ENCODE data around the gene SIL1.

DNA sequence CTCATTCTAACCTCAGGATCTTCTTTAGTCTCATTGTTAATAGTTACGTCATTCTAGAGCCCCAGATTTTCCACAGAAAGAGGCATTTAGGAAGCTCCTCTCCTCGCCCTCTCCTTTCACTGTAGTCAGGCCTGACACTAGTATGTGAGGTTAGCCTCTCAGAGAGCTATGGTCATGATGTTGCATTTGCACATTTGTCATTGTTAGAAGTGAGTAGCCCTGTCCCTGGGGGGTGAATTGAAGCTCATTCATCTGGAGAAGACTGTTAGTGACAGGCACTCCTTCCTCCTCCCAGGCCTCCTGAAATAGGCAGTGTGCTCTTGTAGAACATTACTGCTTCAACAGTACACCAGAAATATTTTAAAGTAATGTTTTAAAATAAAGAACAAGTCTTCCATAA, 296.5 kb downstream of the SIL1 start:
- TF ChIP-seq, protein P1, sequence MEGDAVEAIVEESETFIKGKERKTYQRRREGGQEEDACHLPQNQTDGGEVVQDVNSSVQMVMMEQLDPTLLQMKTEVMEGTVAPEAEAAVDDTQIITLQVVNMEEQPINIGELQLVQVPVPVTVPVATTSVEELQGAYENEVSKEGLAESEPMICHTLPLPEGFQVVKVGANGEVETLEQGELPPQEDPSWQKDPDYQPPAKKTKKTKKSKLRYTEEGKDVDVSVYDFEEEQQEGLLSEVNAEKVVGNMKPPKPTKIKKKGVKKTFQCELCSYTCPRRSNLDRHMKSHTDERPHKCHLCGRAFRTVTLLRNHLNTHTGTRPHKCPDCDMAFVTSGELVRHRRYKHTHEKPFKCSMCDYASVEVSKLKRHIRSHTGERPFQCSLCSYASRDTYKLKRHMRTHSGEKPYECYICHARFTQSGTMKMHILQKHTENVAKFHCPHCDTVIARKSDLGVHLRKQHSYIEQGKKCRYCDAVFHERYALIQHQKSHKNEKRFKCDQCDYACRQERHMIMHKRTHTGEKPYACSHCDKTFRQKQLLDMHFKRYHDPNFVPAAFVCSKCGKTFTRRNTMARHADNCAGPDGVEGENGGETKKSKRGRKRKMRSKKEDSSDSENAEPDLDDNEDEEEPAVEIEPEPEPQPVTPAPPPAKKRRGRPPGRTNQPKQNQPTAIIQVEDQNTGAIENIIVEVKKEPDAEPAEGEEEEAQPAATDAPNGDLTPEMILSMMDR (IDR thresholded peaks at IDR 0.05), result no peak
- TF ChIP-seq EP300 (IDR thresholded peaks at IDR 0.05) (no peak), POLR2AphosphoS5 (IDR thresholded peaks at IDR 0.05) (no peak), POLR2A (IDR thresholded peaks at IDR 0.05) (no peak)
